Measurements from ENCODE around the gene PGBD5.

PGBD5 gene

GRCh38 chr1:230266456-230266855, 159.7 kb downstream of the PGBD5 start:
- CTCF ChIA-PET = interaction anchor here (1.3 to 1.7 kb wide), 2 partner anchors 146 to 606 kb away, joined by 3 to 6 read pairs; no protein-coding TSS in a partner anchor
- TF ChIP-seq, protein P1, sequence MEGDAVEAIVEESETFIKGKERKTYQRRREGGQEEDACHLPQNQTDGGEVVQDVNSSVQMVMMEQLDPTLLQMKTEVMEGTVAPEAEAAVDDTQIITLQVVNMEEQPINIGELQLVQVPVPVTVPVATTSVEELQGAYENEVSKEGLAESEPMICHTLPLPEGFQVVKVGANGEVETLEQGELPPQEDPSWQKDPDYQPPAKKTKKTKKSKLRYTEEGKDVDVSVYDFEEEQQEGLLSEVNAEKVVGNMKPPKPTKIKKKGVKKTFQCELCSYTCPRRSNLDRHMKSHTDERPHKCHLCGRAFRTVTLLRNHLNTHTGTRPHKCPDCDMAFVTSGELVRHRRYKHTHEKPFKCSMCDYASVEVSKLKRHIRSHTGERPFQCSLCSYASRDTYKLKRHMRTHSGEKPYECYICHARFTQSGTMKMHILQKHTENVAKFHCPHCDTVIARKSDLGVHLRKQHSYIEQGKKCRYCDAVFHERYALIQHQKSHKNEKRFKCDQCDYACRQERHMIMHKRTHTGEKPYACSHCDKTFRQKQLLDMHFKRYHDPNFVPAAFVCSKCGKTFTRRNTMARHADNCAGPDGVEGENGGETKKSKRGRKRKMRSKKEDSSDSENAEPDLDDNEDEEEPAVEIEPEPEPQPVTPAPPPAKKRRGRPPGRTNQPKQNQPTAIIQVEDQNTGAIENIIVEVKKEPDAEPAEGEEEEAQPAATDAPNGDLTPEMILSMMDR (IDR thresholded peaks at IDR 0.05; ENCODE audit: insufficient read depth, low read length, missing control alignments) = no peak
- no peak overlapping the region for H3K4me3 ChIP-seq (ENCODE audit: low read depth, low read length)
- no peak for DNase-seq (ENCODE audit: low read depth, low spot score)
- POLR2A ChIA-PET = no interaction called here

GRCh38 chr1:230265200-230266115, 160.7 kb downstream of the PGBD5 start:
- TF ChIP-seq, protein P1 (IDR thresholded peaks at IDR 0.05; ENCODE audit: insufficient read depth, low read length, missing control alignments) = no peak
- CTCF ChIA-PET = interaction anchor here (1.3 to 1.7 kb wide), 2 partner anchors 145 to 605 kb away, joined by 3 to 6 read pairs; no protein-coding TSS in a partner anchor
- no peak for DNase-seq (ENCODE audit: low read depth, low spot score)
- POLR2A ChIA-PET = no interaction called here
- no peak overlapping the region for H3K4me3 ChIP-seq (ENCODE audit: low read depth, low read length)
